ENCODE measurements around the gene SVIL. TPM values are rescaled to one million over a fixed set of nuclear protein-coding genes. Genes with fewer than 3 reads are reported as not detected.
A peak's percentile ranks its signal among the peaks of the same experiment; 100 is the strongest.
"Not testable (repeated sequence)": the region's sequence is repeated elsewhere in the genome, so short reads cannot be mapped to it uniquely, and the experiment has no call there.

The SVIL gene
- polyA plus RNA-seq, 3 donors from 2014 or later: 0.16 to 16.3 (median 2.6) TPM

DNA sequence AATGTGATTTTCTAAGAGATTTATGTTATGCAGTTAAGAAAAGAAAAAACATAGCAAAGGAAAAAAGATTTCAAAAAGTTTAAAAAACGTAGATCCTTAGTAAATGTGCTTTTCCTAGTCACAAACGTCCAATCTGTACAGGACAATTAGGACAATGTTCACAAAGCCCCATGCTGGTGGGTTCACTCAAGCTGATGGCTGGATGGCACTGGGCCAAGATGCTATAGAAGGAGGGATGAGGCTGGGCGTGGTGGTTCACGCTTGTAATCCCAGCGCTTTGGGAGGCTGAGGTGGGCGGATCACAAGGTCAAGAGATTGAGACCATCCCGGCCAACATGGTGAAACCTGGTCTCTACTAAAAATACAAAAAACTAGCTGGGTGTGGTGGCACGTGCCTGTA is 22.1 kb downstream of the SVIL start:
- H3K4me3 Mint-ChIP-seq: no peak overlapping the region
- H3K36me3 Mint-ChIP-seq: peaks cover 4 to 9% (median 5%) of the 10 kb centered on the region in 3 donors
- peaks cover 0 to 5% of the 10 kb centered on the region in 2 donors for H3K4me1 Mint-ChIP-seq
- no peak for DNase-seq
- H3K9me3 Mint-ChIP-seq: peaks cover 0 to 3% (median 0%) of the 10 kb centered on the region in 6 donors
- peaks cover 2 to 8% (median 7%) of the 10 kb centered on the region in 3 donors for H3K27me3 Mint-ChIP-seq (ENCODE audit: low read depth in 3 of 3)
- H3K27ac Mint-ChIP-seq: no peak overlapping the region

DNA sequence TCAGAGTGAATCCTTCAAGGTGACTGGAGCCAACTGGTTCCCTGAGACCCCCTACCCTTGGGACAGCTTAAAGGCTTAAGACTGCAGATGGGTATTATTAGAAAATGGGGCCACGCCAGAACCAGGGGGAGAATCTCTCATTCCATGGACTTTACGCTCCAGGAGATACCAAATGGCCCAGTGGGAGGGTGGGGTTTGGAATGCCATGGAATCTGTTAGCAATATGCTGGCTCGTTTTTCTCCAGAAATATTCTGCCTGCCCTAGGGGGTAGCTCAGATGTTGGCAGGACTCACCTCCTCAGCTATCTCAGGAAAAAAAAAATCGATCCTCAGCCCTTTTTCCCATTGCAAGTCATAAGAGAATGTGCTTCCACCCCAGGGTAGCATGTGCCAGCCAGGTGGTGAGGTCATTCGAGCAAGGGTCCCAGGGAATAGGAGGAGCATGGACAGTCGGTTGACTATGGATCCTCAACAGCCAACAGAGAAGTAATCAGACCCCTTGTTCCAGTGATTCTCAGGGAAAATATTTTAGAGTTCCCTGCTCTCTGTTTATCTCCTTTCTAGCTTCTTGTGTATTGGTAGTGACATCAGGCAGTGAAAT is 22.9 kb downstream of the SVIL start:
- peaks cover 0 to 5% of the 10 kb centered on the region in 2 donors for H3K4me1 Mint-ChIP-seq
- peaks cover 4 to 9% (median 5%) of the 10 kb centered on the region in 3 donors for H3K36me3 Mint-ChIP-seq
- H3K27ac Mint-ChIP-seq: no peak overlapping the region
- H3K9me3 Mint-ChIP-seq: peaks cover 0 to 3% (median 0%) of the 10 kb centered on the region in 6 donors
- no peak overlapping the region for H3K4me3 Mint-ChIP-seq
- DNase-seq: no peak
- H3K27me3 Mint-ChIP-seq (ENCODE audit: low read depth in 3 of 3): peaks cover 2 to 8% (median 7%) of the 10 kb centered on the region in 3 donors

DNA sequence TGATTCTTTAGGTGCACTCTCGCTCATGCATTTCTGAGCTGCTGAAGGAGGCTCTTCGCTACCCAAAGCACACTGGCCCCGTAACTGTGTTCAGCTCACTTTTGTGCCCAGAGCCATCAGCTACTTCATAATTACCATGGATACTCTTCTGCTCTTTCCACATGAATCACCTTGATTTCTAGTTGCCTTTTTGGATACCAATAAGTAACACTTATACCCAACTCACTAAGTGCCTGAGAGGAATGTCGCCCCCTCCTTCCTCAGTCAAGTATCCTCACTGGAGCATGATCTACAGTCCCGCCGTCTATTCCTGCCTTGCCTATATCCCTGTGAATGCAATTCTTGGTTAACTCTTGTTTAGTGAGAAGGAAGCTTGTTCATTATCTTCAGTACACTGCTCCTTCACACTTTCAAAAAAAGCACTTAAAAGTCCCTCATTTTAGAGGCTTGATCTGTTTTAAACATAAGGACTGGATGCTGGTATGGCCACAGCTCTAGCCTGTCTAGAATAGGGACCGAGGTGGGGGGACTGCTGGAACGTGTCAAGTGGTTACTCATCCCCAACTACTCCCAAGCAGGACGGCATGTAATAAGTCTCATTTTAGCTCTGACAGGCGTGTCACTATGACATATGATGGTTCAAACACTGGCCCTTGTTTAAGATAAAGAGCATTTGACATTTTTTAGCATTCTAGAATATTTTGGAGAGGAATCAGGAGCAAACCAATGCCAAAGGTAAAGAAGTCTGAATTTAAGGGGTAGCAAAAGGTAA is 23.7 kb downstream of the SVIL start:
- H3K4me3 Mint-ChIP-seq: no peak overlapping the region
- DNase-seq: no peak
- H3K9me3 Mint-ChIP-seq: peaks cover 0 to 3% (median 0%) of the 10 kb centered on the region in 6 donors
- H3K36me3 Mint-ChIP-seq: peaks cover 4 to 9% (median 5%) of the 10 kb centered on the region in 3 donors
- H3K27ac Mint-ChIP-seq: no peak overlapping the region
- H3K27me3 Mint-ChIP-seq (ENCODE audit: low read depth in 3 of 3): peaks cover 2 to 7% (median 4%) of the 10 kb centered on the region in 3 donors
- H3K4me1 Mint-ChIP-seq: peaks cover 0 to 5% of the 10 kb centered on the region in 2 donors

DNA sequence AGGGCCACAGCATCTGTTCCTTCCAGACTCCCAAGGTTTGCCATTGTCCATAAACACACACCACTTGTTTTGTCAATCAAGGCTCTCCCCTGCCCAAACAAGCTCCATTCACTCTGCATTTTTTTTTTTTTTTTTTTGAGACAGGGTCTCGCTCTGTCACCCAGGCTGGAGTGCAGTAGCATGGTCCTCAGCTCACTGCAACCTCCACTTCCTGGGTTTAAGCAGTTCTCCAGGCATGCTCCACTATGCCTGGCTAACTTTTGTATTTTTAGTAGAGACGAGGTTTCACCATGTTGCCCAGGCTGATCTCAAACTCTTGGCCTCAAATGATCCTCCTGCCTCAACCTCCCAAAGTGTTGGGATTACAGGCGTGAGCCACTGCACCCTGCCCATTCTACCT is 24.4 kb downstream of the SVIL start:
- DNase-seq; H3K9me3 Mint-ChIP-seq; H3K27me3 Mint-ChIP-seq (ENCODE audit: low read depth in 3 of 3); H3K36me3 Mint-ChIP-seq; H3K4me3 Mint-ChIP-seq; H3K4me1 Mint-ChIP-seq: not testable (repeated sequence)
- peak overlapping the region in 1 of 6 donors; percentile 40 for H3K27ac Mint-ChIP-seq

DNA sequence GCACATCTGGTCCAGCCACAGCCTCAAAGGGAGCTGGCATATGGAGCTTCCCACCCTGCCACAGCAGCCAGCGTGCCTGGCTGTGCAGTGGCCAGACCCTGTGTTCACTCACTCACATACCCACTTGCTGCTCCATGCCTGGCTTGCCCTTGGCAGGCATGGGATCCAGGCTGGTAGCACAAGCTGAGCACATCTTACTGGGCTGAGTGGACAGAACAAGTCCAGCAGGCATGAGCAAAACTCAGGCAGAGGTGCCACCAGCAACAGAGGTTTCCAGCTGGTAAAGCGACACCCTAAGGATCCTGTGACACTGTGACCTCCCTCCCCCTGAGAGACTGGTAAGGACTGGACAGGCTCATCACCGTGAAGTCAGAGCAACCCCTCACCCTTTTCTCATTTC is 25.1 kb downstream of the SVIL start:
- Mint-ChIP-seq H3K4me1 (peaks cover 0 to 5% of the 10 kb centered on the region in 2 donors), H3K4me3 (no peak overlapping the region), H3K9me3 (peaks cover 0 to 3% (median 0%) of the 10 kb centered on the region in 6 donors), H3K27me3 (ENCODE audit: low read depth in 3 of 3) (peaks cover 2 to 7% (median 4%) of the 10 kb centered on the region in 3 donors), H3K36me3 (peaks cover 4 to 9% (median 5%) of the 10 kb centered on the region in 3 donors), H3K27ac (no peak overlapping the region)
- no peak for DNase-seq

DNA sequence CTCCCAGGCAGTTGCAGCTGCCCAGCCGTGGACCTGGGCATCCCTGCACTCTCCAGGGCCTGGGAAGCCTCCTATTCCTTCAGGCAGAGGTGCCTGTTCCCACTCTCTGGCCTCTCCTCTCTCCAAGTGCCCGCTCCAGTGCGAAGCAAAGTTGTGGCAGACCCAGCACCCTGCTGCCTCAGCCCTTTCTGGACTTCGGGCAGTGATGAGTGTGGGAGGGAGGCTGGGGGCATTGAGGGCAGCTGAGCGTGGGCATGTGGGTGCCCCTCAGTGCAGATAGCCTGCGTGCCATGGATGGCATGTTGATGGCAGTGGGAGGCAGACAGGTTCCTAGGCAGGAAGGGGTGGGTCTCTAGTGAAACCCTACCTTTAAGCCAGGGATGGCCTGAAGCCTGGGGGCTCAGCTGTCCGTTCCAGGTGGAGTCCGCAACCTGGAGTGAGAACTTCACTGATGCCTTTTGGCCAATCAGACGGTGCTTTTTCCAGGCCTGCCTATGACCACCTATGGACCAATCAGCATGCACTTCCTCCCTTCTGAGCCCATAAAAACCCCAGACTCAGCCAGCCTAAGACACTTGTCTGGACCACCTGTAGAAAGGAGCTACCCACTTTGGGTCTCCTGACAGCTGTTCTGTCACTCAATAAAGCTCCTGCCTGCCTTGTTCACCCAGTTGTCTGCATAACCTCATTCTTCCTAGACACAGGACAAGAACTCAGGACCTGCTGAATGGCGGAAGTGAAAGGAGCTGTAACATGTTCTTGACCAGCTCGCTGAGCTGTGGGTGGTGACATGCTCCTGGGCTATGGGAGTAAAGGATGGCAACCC is 26.1 kb downstream of the SVIL start:
- H3K36me3 Mint-ChIP-seq: peaks cover 4 to 9% (median 5%) of the 10 kb centered on the region in 3 donors
- peaks cover 2 to 7% (median 4%) of the 10 kb centered on the region in 3 donors for H3K27me3 Mint-ChIP-seq (ENCODE audit: low read depth in 3 of 3)
- H3K4me1 Mint-ChIP-seq: peaks cover 0 to 5% of the 10 kb centered on the region in 2 donors
- H3K27ac Mint-ChIP-seq: peak overlapping the region in 1 of 6 donors; percentile 50
- H3K9me3 Mint-ChIP-seq: no peaks in the 10 kb centered on the region
- no peak for DNase-seq
- no peak overlapping the region for H3K4me3 Mint-ChIP-seq

DNA sequence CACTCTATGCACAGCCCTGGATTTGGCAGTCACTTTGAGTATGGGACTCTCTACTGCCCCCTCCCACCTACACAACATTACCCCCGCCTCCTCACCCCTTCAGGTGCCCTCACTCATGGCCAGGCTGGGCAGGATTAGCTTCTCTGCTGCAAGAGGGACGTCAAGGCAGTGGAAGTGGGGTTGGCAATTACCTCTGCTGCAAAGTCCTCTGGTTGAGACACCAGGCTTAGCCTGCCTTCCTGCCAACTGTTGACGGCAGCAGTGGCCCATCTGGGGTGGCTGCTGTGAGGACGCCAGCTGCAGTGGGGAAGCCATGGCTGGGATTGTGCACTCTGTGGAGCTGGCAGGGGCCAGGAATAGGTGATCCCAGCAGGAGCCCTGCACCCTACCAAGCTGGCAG is 26.7 kb downstream of the SVIL start:
- Mint-ChIP-seq H3K36me3 (peaks cover 4 to 9% (median 5%) of the 10 kb centered on the region in 3 donors), H3K27me3 (ENCODE audit: low read depth in 3 of 3) (peaks cover 2 to 7% (median 4%) of the 10 kb centered on the region in 3 donors), H3K4me3 (no peak overlapping the region), H3K27ac (no peak overlapping the region), H3K4me1 (peaks cover 0 to 5% of the 10 kb centered on the region in 2 donors), H3K9me3 (no peaks in the 10 kb centered on the region)
- no peak for DNase-seq

DNA sequence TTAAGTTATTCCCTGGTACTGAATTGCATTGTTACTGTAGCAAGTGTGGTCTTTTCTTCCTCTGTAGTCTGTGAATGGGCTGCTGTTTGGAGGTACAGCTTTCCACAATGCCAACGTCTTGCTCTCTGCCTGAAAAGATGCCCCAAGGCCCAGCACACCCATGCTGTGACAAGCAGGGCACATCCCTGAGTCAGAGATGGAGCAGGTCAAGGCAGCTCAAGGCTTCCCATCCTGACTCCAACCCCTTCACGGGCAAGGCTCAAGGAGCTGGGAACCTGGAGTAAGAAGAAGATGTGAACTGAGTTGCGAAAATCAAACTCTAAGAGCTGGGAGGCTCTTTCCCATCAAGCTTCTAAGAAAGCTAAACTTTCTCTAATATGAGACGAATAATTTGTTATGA is 27.2 kb downstream of the SVIL start:
- H3K27ac Mint-ChIP-seq: peak overlapping the region in 2 of 6 donors; percentile 33 to 40

DNA sequence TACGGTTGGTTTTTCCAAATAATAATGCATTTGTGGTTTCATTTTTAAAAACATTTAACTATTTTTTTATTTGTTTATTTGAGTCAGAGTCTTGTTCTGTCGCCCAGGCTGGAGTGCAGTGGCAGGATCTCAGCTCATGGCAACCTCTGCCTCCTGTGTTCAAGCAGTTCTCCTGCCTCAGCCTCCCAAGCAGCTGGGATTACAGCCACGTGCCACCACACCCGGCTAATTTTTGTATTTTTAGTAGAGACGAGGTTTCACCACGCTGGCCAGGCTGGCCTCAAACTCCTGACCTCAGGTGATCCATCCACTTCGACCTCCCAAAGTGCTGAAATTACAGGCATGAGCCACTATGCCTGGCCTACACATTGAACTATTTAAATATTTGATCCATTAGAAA is 28.1 kb downstream of the SVIL start:
- H3K36me3 Mint-ChIP-seq; H3K4me1 Mint-ChIP-seq; H3K27me3 Mint-ChIP-seq (ENCODE audit: low read depth in 3 of 3); H3K4me3 Mint-ChIP-seq; H3K27ac Mint-ChIP-seq; DNase-seq; H3K9me3 Mint-ChIP-seq: not testable (repeated sequence)

More for the DNA sequence above, 27.2 kb downstream of the SVIL start:
- Mint-ChIP-seq H3K4me1 (peaks cover 0 to 5% of the 10 kb centered on the region in 2 donors), H3K9me3 (no peaks in the 10 kb centered on the region), H3K4me3 (no peak overlapping the region), H3K36me3 (peaks cover 4 to 9% (median 5%) of the 10 kb centered on the region in 3 donors), H3K27me3 (ENCODE audit: low read depth in 3 of 3) (peaks cover 2 to 7% (median 4%) of the 10 kb centered on the region in 3 donors)
- no peak for DNase-seq

DNA sequence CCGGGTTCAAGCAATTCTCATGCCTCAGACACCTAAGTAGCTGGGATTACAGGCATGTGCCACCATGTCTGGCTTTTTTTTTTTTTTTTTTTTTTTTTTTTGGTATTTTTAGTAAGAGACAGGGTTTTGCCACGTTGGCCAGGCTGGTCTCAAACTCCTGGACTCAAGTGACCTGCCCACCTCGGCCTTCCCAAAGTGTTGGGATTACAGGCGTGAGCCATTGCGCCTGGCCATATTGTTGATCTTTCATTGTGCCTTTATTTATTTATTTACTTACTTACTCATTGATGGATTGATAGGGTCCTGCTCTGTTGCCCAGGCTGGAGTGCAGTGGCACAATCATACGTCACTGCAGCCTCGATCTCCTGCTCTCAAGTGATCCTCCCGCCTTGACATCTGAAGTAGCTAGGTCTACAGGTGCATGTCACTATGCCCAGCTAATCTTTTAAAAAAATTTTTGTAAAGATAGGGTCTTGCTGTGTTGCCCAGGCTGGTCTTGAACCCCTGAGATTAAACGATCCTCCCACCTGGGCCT is 30.4 kb downstream of the SVIL start:
- Mint-ChIP-seq H3K27ac (no peak overlapping the region), H3K4me3 (no peak overlapping the region), H3K36me3 (no peaks in the 10 kb centered on the region), H3K4me1 (peaks cover 0 to 6% of the 10 kb centered on the region in 2 donors), H3K9me3 (no peaks in the 10 kb centered on the region), H3K27me3 (ENCODE audit: low read depth in 3 of 3) (peaks cover 0 to 3% (median 0%) of the 10 kb centered on the region in 3 donors)
- no peak for DNase-seq

DNA sequence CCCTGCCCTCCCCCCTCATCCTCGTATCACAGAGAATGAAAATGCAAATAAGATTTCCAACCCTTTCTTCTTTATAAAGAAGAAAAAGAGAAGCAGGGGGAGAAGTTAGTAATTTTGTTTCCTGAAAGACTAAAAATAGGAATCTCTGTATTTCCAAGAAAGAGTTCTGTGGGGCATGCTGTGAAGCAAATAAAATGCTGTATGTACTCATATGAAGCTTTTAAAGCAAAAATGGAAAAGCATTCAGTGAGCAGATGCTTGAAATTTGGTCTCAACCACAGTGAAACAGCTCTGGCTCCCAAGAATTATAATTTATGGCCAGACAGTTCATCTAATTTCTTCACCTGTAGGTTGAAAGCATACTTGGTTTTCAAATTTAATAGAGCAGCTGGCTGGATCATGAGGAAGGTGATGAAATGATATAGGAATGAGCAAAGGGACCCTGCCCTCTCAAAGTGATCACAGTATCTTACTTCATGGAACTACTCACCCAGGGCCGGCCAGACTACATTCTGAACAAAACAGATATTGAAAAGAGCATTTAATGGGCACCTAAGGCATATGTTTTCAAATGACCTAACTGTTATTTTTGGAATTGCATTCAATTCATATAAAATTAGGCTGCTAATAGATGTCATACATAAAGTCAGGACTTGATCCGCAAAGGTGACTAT is 31.4 kb downstream of the SVIL start:
- Mint-ChIP-seq H3K36me3 (no peaks in the 10 kb centered on the region), H3K4me1 (peaks cover 0 to 6% of the 10 kb centered on the region in 2 donors), H3K4me3 (no peak overlapping the region), H3K27ac (no peak overlapping the region), H3K9me3 (no peaks in the 10 kb centered on the region), H3K27me3 (ENCODE audit: low read depth in 3 of 3) (peaks cover 0 to under 1% (median 0%) of the 10 kb centered on the region in 3 donors)
- no peak for DNase-seq

DNA sequence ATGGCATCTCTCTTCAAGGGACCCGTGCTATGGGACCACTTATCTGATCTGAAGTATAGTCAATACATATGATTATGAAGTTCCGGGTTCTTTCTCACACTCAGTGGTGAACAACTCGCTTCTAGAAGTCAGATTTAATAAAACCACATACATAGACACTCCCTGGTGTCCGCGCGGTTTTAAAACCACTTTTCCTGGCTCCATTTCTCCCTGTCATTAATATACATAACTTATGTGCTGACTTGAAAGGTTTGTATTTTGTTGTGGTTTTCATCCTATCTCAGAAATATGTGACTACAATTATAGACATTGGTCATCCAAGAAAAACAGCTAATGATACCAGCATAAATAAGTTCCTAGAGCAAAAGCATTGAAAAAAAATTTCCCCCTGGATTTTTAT is 34.0 kb downstream of the SVIL start:
- Mint-ChIP-seq H3K27me3 (ENCODE audit: low read depth in 3 of 3) (peaks cover 0 to 2% (median 2%) of the 10 kb centered on the region in 3 donors), H3K27ac (no peak overlapping the region), H3K4me1 (peaks cover 0 to 6% of the 10 kb centered on the region in 2 donors), H3K9me3 (no peaks in the 10 kb centered on the region), H3K36me3 (no peaks in the 10 kb centered on the region), H3K4me3 (no peak overlapping the region)
- DNase-seq: no peak

DNA sequence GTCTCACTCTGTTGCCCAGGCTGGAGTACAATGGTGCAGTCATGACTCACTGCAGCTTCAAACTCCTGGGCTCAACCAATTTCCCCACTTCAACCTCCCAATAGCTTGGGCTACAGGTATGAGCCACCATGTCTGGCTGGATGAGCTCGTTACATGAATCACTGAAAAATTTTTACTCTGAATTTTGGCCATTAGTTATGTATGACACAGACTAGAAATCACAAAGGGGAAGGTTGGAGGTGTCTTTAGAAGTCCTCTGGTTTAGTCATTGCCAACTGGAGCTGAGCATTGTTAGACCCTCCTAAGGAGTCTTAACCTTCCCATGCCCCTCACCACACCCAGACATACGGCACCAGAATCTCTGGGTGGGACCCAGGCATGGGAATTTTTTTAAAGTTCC is 34.7 kb downstream of the SVIL start:
- Mint-ChIP-seq H3K36me3 (no peaks in the 10 kb centered on the region), H3K4me1 (peaks cover 0 to 6% of the 10 kb centered on the region in 2 donors), H3K4me3 (no peak overlapping the region), H3K27me3 (ENCODE audit: low read depth in 3 of 3) (peaks cover 0 to 4% (median 2%) of the 10 kb centered on the region in 3 donors), H3K27ac (no peak overlapping the region), H3K9me3 (no peaks in the 10 kb centered on the region)
- DNase-seq: no peak

Measured in immature natural killer cell (primary cell).